Peyer's patch (tissue), 4 donors: ENCODE results near the gene HDAC8. TPM values are rescaled to one million over a fixed set of nuclear protein-coding genes. Genes with fewer than 3 reads are reported as not detected.
"Not testable (repeated sequence)": the region's sequence is repeated elsewhere in the genome, so short reads cannot be mapped to it uniquely, and the experiment has no call there.

Experiments used
- DNase-seq, 3 donors: peaks; one replicate each; pipeline ENCODE4 v3.0.0-alpha.2; 2017 to 2019
- H3K27ac ChIP-seq, 4 donors: fragments of 200-600 bp; sonication (generic); one replicate each; pipeline ENCODE4 v1.5.1; 2016 to 2019
- H3K27me3 ChIP-seq, 2 donors: fragments of 200-600 bp; sonication (generic); one replicate each; pipeline ENCODE4 v1.5.1; 2019
- H3K36me3 ChIP-seq, 3 donors: fragments of 200-600 bp; sonication (generic); one replicate each; pipeline ENCODE4 v1.5.1; 2016 to 2019
- H3K4me1 ChIP-seq, 4 donors: fragments of 200-600 bp; sonication (generic); one replicate each; pipeline ENCODE4 v1.5.1; 2016 to 2019
- H3K4me3 ChIP-seq, 4 donors: fragments of 200-600 bp; sonication (generic); 1 replicate in 3 of 4; 2 replicates in 1 of 4; pipeline ENCODE4 v1.5.1; 2016 to 2019; ENCODE audit warnings: mild to moderate bottlenecking in 1 of 4
- H3K9me3 ChIP-seq, 4 donors: fragments of 200-600 bp; sonication (generic); one replicate each; pipeline ENCODE4 v1.5.1; 2016 to 2019; ENCODE audit warnings: mild to moderate bottlenecking in 1 of 4
- POLR2A ChIP-seq, 2 donors: fragments of 450-650 bp; IDR thresholded peaks; one replicate each; pipeline ENCODE4 v1.5.1; 2017; ENCODE audit warnings: antibody characterized with exemption in 2 of 2, mild to moderate bottlenecking in 2 of 2, moderate library complexity in 2 of 2
- total RNA-seq, 4 donors: library from RNA; depleted of rRNA; stranded (reverse); fragments of >200 nt; gene quantifications; one replicate each; pipeline ENCODE4 v1.1.0, GENCODE V29; 2016
- TF ChIP-seq, protein P1 (sequence below), 6 experiments: fragments of 450-650 bp in 4 of 6; fragments of 200-600 bp in 2 of 6; sonication (generic) in 1 of 6; IDR thresholded peaks; one replicate each; pipeline ENCODE4 v1.5.1; 2017 to 2019; ENCODE audit warnings: antibody characterized with exemption in 6 of 6, mild to moderate bottlenecking in 3 of 6, moderate library complexity in 1 of 6

The HDAC8 gene
- total RNA-seq, 4 donors from 2014 or later = 24.2 to 48.9 (median 46.0) TPM

DNA sequence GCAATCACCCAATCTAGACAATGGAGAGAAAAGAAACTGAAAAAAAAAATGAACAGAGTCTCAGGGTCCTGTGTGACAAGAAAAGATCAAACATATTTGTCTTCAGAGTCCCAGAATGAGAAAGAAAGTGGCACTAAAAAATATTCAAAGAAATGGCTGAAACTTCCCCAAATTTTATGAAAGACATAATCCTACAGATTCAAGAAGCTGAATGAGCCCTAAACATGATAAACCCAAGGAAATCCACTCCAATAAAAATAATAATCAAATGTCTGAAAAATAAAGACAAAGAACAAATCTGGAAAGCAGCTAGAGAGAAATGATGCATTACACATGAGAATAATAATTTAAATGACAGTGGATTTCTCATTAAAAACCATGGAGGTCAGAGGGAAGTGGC, 136.6 kb downstream of the HDAC8 start:
- no peaks in the 10 kb centered on the region for H3K27me3 ChIP-seq
- no peak overlapping the region for H3K27ac ChIP-seq
- no peaks in the 10 kb centered on the region for H3K36me3 ChIP-seq
- TF ChIP-seq POLR2A (IDR thresholded peaks at IDR 0.05) = no peak
- TF ChIP-seq, protein P1, sequence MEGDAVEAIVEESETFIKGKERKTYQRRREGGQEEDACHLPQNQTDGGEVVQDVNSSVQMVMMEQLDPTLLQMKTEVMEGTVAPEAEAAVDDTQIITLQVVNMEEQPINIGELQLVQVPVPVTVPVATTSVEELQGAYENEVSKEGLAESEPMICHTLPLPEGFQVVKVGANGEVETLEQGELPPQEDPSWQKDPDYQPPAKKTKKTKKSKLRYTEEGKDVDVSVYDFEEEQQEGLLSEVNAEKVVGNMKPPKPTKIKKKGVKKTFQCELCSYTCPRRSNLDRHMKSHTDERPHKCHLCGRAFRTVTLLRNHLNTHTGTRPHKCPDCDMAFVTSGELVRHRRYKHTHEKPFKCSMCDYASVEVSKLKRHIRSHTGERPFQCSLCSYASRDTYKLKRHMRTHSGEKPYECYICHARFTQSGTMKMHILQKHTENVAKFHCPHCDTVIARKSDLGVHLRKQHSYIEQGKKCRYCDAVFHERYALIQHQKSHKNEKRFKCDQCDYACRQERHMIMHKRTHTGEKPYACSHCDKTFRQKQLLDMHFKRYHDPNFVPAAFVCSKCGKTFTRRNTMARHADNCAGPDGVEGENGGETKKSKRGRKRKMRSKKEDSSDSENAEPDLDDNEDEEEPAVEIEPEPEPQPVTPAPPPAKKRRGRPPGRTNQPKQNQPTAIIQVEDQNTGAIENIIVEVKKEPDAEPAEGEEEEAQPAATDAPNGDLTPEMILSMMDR (IDR thresholded peaks at IDR 0.05) = no peak
- H3K9me3 ChIP-seq = no peaks in the 10 kb centered on the region
- no peak for DNase-seq
- H3K4me1 ChIP-seq = no peaks in the 10 kb centered on the region
- no peak overlapping the region for H3K4me3 ChIP-seq

DNA sequence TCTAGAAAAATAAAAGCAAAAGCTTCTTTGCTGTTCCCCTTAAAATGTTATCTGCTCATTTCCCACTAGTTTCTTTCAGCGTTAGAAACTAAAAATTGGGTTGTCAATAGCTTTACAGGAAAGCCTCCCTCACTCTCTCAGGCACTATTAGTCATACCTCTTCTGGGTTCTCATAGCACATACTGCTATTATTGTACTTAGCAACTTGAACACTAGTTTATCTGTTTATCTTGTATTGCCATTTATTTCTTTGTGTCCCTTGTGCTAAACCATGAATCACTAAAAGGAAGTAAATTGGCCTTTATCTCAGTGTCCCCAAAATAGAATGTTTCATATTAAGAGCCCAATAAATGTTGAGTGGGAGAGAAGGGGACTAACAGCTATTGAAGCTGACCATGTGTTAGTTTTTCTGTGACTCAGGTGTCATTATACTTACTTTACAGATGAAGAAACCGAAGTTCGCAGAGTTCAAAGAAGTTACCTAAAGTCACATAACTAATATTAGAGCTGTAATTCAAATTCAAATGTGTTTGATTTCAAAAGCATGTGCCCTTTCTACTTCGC, 142.2 kb downstream of the HDAC8 start:
- no peak for TF ChIP-seq POLR2A (IDR thresholded peaks at IDR 0.05)
- TF ChIP-seq, protein P1 (IDR thresholded peaks at IDR 0.05) = no peak
- H3K27me3 ChIP-seq = no peaks in the 10 kb centered on the region
- no peak overlapping the region for H3K27ac ChIP-seq
- H3K9me3 ChIP-seq = no peaks in the 10 kb centered on the region
- no peak for DNase-seq
- no peaks in the 10 kb centered on the region for H3K4me1 ChIP-seq
- no peaks in the 10 kb centered on the region for H3K36me3 ChIP-seq
- no peak overlapping the region for H3K4me3 ChIP-seq

DNA sequence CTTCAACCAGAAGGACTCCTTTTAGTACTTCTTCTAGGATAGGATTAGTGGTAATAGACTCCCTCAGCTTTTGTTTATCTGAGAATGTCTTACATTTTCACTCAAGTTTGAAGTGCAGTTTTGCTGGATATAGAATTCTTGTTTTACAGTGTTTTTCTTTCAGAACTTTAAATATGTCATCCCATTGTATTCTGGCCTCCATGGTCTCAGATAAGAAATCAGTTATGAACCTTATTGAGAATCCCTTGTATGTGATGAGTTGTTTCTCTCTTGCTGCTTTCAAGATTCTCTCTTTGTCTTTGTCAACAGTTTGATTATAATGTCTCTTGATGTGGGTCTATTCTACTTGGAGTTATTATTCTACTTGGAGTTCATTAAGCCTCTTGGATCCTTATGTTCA, 150.8 kb downstream of the HDAC8 start:
- Histone ChIP-seq H3K9me3 (no peaks in the 10 kb centered on the region), H3K36me3 (no peaks in the 10 kb centered on the region)

GRCh38 chrX:72409993-72410392, 162.7 kb downstream of the HDAC8 start:
- TF ChIP-seq, protein P1 (IDR thresholded peaks at IDR 0.05) = no peak
- no peak for TF ChIP-seq POLR2A (IDR thresholded peaks at IDR 0.05)
- Histone ChIP-seq H3K9me3 (no peaks in the 10 kb centered on the region), H3K36me3 (no peaks in the 10 kb centered on the region), H3K27me3 (no peaks in the 10 kb centered on the region), H3K4me3 (no peak overlapping the region), H3K4me1 (no peaks in the 10 kb centered on the region), H3K27ac (no peak overlapping the region)
- no peak for DNase-seq

More for the DNA sequence above, 150.8 kb downstream of the HDAC8 start:
- no peaks in the 10 kb centered on the region for H3K27me3 ChIP-seq
- no peak for DNase-seq
- no peak overlapping the region for H3K4me3 ChIP-seq
- H3K27ac ChIP-seq = no peak overlapping the region
- H3K4me1 ChIP-seq = no peaks in the 10 kb centered on the region
- TF ChIP-seq, protein P1 (IDR thresholded peaks at IDR 0.05) = no peak
- no peak for TF ChIP-seq POLR2A (IDR thresholded peaks at IDR 0.05)

DNA sequence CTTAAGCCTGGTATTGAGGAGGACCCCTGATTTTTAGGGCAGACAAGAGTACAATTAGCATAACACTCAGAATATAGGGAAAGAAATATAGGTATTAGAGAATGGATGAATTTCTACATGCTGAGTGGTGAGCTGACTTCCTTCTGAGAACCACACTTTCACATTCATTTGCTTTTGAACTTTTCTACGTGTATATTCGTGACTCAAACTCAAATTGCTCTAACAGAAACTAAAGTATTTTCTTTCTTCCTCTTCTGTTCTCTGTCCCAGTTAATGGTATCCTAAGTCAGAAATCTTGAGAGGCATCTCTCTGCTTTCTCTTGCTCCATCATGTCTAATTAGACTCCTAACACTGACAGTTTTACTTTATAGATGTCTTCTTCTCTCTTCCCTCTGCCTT, 163.8 kb downstream of the HDAC8 start:
- TF ChIP-seq, protein P1 (IDR thresholded peaks at IDR 0.05) = no peak
- no peak for TF ChIP-seq POLR2A (IDR thresholded peaks at IDR 0.05)
- no peak for DNase-seq
- no peaks in the 10 kb centered on the region for H3K4me1 ChIP-seq
- H3K27ac ChIP-seq = no peak overlapping the region
- H3K36me3 ChIP-seq = no peaks in the 10 kb centered on the region
- no peak overlapping the region for H3K4me3 ChIP-seq
- no peaks in the 10 kb centered on the region for H3K9me3 ChIP-seq
- no peaks in the 10 kb centered on the region for H3K27me3 ChIP-seq

GRCh38 chrX:72405136-72405535, 167.5 kb downstream of the HDAC8 start:
- H3K4me1 ChIP-seq, H3K27me3 ChIP-seq, H3K27ac ChIP-seq, H3K4me3 ChIP-seq, H3K36me3 ChIP-seq, DNase-seq, H3K9me3 ChIP-seq: not testable (repeated sequence)
